Stimulated activated CD4-positive, alpha-beta T cell treated with anti-CD3 and anti-CD28 coated beads, Interleukin-2, amount 100 ng/mL, for 24 hours (primary cell): Measurements from ENCODE around the gene RNF34.

ENCODE experiments used
- DNase-seq, 2 donors: peaks; one replicate each; pipeline ENCODE4 v3.0.0-alpha.2; 2020

Gene RNF34

DNA sequence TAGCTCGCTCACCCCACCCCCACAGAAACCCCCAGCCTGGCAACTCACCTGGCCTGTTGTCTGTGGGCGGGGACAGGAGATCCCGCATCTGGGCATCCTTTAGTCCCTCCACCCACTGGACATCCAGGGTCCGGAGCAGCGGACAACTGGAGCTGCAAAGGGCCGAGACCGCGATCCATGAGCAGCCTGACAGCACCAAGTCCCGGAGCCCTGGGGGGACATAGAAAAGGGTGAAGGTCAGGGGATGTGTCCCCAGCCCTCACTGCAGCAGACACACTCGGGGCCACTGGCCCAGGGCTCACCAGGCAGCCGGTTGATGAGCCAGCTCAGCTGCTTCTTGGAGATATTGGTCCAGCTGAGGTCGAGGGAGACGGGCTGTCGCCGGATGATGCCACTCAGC lies 40.9 kb downstream of the RNF34 start:
- no peak for DNase-seq

DNA sequence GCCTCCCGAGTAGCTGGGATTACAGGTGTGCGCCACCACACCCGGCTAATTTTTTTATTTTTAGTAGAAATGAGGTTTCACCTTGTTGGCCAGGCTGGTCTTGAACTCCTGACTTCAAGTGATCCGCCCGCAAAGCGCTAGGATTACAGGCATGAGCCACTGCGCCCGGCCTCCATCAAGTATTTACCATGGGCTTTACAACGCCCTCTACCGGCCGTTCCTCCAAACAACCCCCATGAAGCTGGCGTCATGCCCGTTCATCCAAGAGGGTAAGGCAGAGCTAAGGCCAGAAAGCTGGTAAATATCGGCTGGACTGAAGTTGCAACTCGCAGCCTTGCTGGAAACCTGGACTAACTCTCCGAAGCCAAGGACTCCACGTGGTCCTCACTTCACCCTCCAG lies 41.6 kb downstream of the RNF34 start:
- peak in 1 of 2 donors; percentile 29 for DNase-seq

- DNase-seq, result no peak
These were observed 42.4 kb downstream of the RNF34 start for GRCh38 chr12:121442028-121442948.

DNA sequence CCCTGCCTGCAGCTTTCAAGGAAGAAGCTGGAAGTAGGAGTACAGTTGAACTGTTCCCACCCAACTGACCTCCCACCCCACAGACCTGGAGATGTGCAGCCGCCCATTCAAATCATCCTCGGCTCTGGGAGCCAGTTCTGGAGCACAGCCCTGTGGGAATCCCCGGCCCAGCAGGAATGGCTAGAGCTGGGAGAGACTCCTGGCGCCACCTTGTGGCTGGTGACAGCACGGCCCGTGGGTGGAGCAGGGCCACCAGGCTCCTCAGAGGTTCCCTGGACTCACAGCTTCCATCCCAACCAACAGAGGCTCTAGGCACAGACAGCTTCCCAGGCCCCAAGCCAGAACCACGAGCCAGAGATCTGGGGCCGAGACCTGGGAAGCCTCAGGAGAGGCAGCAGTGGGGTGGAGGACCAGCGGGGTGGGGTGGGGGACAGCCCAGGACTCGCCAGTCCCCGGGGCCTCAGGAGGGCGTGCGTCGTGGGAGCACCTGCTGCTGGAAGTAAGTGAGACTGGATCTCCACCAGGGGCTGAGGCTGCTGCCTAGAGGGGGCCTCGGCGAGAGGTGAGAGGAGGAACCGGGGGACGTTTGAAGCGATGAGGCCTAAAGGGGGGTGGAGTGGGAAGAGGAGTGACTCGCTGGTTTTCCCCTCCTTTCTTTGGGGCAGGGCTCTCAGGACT lies 43.4 kb downstream of the RNF34 start:
- DNase-seq, result peak; percentile 80 to 82

- no peak for DNase-seq
These were observed 44.3 kb downstream of the RNF34 start for GRCh38 chr12:121443911-121444841.

DNA sequence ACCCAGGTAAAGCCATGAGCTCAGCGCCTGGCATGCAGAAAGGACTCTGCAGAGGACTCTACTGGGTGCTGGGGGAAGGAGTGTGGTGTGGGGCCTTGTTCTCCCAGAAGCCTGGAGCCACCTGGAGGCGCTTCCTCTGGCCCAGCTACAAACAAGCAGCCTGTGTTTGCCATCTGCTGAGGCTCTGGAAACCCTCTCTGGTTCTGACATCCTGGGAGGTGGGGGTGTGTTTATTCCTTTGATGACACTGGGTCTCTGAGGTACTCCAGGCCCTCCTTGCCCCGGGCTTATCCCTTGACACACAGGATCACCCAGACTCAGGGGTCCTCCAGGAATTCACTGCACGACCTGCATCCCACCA lies 44.9 kb downstream of the RNF34 start:
- no peak for DNase-seq

- no peak for DNase-seq
These were observed 46.8 kb downstream of the RNF34 start for GRCh38 chr12:121446750-121447149.

DNA sequence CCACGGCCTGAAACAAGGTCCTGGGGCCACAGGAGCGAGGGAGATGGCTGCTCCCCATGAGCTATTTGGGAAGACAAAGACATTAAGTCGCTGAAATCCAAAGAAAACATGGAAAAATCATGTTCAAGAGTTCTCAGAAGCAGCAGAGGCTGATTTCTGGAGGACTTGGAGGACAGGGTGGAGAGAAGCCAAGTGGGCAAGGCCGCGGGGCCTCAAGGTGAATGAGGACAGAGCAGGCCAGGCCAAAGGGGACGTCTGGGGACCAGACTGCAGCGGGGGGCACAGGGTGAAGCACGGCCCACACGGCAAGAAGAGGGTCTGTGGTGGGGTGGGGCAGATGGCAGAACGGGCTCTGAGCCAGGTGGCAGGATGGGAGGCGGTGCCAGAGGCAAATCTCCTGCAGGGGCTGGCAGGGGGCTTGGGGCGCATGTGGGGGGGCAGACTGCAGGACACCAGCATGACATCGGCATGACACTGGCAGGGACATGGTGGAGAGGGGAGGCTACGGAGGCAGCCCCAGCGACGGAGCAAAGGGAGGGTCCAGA lies 48.9 kb downstream of the RNF34 start:
- DNase-seq, result no peak

- DNase-seq, result no peak
These were observed 52.0 kb downstream of the RNF34 start for GRCh38 chr12:121451961-121452339.

DNA sequence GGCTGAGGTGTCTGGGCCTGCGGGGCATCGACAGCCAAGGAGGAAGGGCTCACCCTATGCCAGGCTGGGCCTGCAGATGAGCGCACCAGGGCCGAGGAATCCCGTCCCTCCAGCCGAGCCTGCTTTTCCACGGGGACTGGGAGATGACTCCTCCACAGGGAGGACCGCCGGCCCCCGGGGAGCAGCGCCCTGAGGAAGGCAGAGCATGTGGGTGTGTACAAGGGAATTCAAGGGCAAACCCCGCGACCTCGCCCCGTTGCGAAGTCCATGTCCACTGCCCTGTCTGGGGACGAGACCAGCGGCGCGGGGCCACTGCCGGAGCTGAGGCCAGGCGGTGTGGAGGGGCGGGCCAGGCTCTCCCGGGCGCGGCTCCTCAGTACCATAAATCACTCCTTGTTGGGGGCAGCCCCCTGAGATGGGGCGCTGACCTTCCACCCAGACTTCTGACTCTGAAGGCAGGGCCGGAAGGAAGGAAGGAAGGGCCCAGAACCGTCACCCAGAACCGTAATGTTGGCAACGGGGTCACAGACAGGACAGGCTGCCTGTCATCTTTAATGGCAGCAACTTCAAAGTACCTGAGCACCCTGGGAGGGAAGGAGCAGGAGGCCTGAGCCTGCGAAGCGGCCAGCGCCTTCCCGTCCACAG lies 52.5 kb downstream of the RNF34 start:
- DNase-seq, result no peak

- DNase-seq, result no peak
These were observed 53.1 kb downstream of the RNF34 start for GRCh38 chr12:121452985-121453360.

- DNase-seq, result no peak
These were observed 53.7 kb downstream of the RNF34 start for GRCh38 chr12:121453629-121454028.

DNA sequence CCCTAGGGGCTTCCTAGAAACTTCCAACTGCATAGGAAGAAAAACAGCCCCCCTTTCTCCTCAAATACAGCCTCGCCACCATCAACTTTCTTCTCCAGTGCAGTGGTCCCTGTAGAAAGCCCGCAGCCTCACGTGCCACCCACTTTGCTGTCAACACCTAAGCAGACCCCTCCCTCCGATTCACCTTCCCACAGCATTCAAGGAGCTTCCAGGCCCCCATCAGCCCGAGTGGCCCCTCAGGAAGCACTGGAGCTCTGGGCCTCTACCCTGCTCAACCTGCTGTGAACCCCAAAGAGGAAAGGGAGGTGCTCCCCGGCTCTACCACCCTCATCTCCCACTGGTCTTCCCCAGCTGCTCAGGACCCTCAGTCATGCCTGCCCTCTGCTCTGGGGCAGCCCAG lies 55.0 kb downstream of the RNF34 start:
- no peak for DNase-seq

DNA sequence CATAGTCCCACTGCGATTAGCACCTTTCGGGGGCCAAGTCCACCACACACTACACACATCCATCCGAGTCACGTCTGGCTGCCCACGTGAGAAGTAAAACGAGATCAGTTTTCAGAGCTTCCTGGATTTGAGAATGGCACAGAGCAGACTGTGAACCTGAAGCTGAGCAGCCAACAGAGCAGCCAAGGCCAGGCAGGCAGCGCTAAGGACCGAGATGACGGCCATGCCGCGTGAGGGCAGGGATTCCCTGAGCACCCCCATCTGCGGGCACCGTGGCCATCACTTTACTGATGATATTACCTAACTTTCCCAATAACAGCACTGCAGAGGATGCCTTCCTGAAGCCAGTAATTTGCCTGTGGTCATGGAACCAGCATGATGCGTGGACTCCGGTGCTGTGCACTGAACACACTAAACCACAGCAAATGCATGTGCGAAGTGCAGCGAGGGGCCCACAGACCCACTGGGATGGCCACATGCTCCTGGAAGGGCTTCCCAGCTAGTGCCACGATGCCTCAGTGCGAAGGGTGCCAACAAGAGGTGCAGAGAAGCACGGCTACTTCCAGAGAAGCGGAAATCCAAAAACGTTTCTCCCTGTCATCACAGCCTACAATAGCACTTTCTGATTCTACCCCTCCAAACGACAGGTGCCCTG lies 56.0 kb downstream of the RNF34 start:
- no peak for DNase-seq

- no peak for DNase-seq
These were observed 56.6 kb downstream of the RNF34 start for GRCh38 chr12:121456551-121456950.

- DNase-seq, result no peak
These were observed 61.1 kb downstream of the RNF34 start for GRCh38 chr12:121461048-121461447.

DNA sequence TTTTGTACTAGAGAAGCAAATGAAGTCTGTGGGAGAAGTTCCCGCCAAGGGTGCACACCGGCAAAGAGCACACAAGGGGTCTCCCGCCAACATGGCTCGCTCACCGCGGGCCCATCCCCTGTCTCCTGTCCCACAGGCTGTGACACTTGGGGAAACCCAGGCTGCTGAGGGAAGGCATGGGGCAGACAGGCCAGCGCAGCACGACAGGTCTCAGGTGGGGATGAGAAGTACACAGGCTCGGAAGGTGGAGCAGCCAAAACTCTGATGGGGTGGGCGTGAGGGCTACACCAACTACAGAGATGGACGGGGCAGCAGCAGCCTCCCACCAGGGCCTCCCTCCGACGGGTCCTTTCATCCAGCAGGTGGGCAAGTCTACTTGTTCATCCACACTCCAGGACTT lies 64.4 kb downstream of the RNF34 start:
- no peak for DNase-seq

DNA sequence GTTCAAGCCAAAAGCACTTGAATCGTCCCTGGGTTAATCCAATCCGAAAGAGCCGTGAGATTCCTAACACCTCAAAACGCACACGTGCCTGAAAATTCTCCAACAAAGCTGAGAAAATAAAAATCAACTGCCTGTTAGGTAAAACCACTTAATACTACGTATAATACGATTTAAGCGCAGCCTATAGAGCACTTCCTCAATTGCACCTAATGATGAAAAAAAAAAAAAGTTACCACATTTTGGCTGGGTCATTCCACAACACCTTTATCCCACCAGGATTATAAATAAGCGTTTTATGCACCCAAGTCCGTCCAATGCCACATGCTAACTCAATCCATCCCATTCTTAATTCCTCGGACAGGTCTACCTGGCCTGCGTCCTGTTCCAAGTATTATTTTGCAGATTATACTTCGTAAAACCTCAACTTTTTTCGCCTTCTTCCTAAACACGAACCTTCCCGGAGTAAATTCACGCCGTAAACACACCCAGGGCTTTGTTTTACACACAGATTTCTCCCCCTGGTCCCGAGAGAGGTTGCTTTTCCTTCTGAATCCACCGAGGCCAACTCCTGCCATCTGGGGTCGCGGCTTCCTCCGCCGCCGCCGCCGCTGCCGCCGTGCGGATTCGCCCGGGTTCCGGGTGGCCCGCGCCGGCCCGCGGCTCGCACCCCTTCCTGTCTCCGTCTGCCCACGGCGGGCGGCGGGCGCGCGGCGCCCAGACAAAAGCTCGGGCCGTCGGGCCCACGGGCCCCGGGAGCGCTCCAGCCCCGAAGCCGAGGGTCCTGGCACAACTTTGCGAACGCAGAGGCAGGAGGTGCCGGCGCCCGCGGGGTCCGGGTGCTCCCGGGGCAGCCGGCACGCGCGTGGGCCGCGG lies 66.2 kb downstream of the RNF34 start:
- DNase-seq, result peak; percentile 47 to 57

DNA sequence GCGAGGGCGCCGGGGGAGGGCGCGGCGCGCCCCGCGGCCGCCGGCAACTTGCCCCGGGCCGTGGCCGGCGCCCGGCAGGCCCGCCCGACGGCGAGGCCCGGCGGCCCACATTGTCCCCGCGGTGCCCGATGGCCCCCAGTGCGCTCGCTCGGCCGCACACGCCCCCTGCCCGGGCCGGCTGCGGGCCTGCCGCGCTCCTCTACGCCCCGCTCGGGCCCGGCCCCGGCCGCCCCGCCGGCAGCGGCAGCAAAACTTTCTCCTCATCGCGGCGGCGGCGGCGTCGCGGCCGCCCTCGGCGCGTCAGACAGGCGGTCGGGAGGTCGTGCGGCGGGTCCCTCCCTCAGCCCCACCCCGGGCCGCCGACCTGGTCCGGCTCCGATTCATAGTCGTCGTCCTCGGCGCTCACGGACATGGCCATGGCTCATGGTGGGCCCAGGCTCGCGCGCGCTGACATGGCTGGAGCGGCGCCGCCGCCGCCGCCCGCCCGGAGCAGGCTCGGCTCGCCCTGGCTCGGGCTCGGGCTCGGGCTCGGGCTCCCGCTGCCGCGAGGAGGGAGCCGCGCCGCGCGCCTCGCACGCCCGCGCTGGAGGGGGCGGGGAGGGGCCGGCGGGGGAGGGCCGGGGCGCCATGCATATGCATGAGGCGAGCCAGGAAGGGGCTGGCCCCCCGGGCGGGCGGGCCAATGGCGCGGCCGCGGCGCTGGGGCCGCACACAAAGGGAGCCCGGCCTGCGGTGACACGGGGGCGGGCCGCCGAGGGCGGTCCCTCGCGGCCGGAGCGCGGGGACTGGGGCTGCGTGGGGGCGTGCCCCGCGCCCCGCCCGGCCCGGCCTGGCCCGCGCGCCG lies 67.1 kb downstream of the RNF34 start:
- DNase-seq, result peak; percentile 87 to 90
